ENCODE measurements around the gene IMMP2L.

IMMP2L gene

DNA sequence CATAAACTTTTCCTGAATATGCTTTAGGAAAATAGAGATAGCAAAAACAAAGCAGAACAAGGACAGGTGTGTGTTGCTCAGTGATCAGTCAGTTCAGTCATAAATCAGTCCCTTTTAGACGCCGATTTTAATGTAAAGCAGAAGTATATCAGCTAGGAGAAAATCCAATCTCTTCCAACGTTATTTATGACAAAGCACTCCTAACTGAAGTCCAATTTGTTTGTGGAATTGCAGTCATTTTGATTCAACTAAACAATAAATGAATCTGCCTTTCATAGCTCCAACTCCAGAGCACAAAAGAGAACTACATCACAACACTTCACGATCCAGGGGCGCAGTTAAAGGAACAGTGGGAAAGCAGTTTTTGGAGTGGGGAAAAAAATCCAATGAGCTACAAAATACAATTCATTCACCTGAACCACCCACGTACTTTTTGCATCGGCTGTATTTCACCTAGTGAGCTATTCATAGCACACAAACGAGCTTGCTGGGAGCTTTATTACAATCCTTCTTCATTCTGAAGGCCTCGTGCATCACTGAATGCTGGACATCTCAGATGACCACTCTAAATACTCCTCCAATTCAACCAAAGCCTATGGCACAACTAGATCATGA, 320.0 kb downstream of the IMMP2L start:
- TF ChIP-seq, protein P1, sequence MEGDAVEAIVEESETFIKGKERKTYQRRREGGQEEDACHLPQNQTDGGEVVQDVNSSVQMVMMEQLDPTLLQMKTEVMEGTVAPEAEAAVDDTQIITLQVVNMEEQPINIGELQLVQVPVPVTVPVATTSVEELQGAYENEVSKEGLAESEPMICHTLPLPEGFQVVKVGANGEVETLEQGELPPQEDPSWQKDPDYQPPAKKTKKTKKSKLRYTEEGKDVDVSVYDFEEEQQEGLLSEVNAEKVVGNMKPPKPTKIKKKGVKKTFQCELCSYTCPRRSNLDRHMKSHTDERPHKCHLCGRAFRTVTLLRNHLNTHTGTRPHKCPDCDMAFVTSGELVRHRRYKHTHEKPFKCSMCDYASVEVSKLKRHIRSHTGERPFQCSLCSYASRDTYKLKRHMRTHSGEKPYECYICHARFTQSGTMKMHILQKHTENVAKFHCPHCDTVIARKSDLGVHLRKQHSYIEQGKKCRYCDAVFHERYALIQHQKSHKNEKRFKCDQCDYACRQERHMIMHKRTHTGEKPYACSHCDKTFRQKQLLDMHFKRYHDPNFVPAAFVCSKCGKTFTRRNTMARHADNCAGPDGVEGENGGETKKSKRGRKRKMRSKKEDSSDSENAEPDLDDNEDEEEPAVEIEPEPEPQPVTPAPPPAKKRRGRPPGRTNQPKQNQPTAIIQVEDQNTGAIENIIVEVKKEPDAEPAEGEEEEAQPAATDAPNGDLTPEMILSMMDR (IDR thresholded peaks at IDR 0.05; ENCODE audit: low read length, missing control alignments): no peak
- no peak for DNase-seq (ENCODE audit: low read depth)
- H3K4me3 ChIP-seq (replicated peaks; ENCODE audit: low read depth, low read length): no peak overlapping the region

DNA sequence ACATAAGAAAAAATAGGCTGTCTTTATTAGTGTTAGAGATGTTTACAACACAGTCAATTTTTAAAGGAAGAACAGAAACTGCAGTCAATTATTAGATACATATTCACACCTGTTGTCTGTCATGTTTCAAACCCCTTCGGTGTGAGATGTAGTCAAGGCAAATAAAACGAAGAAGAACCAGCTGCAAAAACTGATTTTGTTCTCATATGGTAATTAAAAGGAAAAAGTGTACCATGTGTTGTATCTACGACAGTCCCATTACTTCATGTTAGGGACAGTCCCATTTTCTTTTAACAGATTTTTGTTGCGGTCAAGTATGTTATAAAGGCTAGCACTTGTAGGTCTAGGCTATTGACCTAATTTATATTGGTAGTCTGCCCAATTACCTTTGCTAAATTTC, 321.9 kb downstream of the IMMP2L start:
- H3K4me3 ChIP-seq (replicated peaks; ENCODE audit: low read depth, low read length): no peak overlapping the region
- TF ChIP-seq, protein P1 (IDR thresholded peaks at IDR 0.05; ENCODE audit: low read length, missing control alignments): no peak
- no peak for DNase-seq (ENCODE audit: low read depth)

DNA sequence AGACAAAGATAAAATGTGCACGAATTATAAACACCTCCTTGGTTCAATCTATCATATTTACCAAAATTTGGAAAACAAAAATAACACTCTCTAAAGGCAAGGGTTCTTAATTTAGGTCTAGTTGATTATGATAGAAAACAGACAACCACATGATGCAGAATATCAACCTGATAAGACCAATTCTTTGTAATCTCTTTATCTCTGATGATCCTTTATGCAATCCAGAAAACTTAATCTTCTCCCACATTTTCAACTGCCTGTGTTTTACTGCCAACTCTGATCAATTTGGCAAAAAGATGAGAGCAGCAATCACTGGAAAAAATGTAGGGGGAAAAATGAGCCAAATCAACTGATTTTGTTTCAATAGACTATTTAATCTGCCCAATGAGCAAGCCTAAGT, 322.9 kb downstream of the IMMP2L start:
- H3K4me3 ChIP-seq (replicated peaks; ENCODE audit: low read depth, low read length): no peak overlapping the region
- DNase-seq (ENCODE audit: low read depth): no peak
- TF ChIP-seq, protein P1 (IDR thresholded peaks at IDR 0.05; ENCODE audit: low read length, missing control alignments): no peak

DNA sequence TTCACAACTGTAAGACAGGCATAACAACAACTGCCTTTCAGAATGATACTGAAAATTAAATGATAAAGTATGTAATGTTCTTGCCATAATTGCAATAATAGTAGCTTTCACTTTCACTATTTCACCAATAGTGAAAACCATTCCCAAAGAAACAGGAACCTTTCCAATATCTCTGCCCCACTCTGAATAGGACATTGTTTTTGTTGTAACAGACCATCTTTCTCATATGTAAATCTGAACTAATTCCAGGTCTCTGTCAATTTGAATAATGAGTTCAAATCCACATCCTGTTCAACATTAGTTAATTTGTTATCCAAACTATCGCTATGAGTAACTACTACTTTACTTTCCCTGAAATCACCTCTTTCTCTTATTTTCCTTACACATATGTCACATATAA, 323.4 kb downstream of the IMMP2L start:
- H3K4me3 ChIP-seq (replicated peaks; ENCODE audit: low read depth, low read length): peak overlapping the region; percentile 33
- peak; percentile 26 for DNase-seq (ENCODE audit: low read depth)
- TF ChIP-seq, protein P1 (IDR thresholded peaks at IDR 0.05; ENCODE audit: low read length, missing control alignments): no peak

DNA sequence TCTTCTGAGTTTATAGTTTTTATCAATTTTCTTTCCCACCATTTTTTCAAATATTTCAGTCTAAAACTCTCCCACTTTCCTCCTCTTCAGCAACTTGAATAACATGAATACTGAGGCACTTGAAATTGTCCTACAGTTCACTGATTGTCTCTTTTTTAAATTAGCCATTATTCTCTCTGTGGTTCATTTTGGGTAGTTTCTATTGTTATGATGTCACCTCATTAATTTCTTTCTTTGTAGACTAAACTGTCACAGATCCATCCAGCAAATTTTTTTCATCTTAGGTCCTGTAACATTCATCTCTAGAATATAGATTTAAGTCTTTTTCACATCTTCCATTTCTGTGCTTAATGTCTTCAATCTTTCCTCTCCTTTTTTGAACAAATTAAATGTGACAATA, 326.6 kb downstream of the IMMP2L start:
- DNase-seq (ENCODE audit: low read depth): no peak
- H3K4me3 ChIP-seq (replicated peaks; ENCODE audit: low read depth, low read length): no peak overlapping the region
- TF ChIP-seq, protein P1 (IDR thresholded peaks at IDR 0.05; ENCODE audit: low read length, missing control alignments): no peak

DNA sequence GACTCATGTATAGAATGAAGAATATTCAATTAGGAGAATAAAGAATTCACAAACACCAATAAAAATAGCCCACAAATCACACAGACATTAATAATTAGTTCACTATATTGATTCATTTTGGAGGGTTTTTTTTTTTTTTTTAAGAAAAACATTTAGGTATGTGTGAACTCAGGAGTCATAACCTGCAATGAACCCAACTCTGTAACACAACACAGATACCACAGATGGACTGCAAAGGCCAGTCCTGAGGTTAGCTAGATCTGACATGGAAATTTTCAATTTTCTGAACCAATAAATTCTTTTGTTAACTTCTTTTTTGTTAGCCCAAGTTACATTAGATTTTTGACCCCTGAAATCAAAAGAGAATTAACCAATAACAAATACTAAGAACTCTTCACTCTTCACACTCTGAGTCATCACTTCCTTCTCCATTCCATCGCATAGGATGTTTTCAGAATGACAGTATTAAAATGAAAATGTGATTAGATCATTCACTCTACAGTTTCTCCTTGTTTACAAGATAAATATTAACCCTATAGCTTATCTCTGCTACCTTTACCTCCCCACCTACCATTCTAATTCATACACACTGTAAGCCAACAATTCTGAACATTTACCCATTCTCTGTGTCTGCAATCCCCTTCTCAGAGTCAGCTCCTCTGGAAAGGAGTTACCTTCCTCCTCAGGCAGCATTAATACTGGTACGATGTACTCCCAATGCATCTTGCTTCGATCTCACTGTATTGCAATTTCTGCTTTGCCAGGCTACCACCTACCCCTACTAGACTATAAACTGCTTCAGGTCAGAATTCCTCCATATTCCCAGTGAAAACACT, 329.8 kb downstream of the IMMP2L start:
- H3K4me3 ChIP-seq (replicated peaks; ENCODE audit: low read depth, low read length): no peak overlapping the region
- DNase-seq (ENCODE audit: low read depth): peak; percentile 57
- TF ChIP-seq, protein P1 (IDR thresholded peaks at IDR 0.05; ENCODE audit: low read length, missing control alignments): no peak

All from fibroblast of pulmonary artery (primary cell).